Neural crest cell (in vitro differentiated cells): ENCODE data around the gene BST1. TPM values are rescaled to one million over a fixed set of nuclear protein-coding genes. Genes with fewer than 3 reads are reported as not detected.
A peak's percentile ranks its signal among the peaks of the same experiment; 100 is the strongest.

ENCODE experiments used
- DNase-seq: peaks from one replicate; pipeline ENCODE4 v3.0.0; 2021; ENCODE audit warnings: low read depth, mixed read lengths, low spot score
- H3K27ac Mint-ChIP-seq: one replicate; pipeline ENCODE4 v1.8.0; 2021; ENCODE audit warnings: mild to moderate bottlenecking, mixed read lengths; ENCODE audit not compliant: unreplicated experiment
- H3K27me3 Mint-ChIP-seq: 2 replicates; pipeline ENCODE4 v1.8.0; 2021; ENCODE audit warnings: low read depth, mild to moderate bottlenecking, mixed read lengths
- H3K36me3 Mint-ChIP-seq: 2 replicates; pipeline ENCODE4 v1.8.0; 2021; ENCODE audit warnings: low read depth, mild to moderate bottlenecking, mixed read lengths
- H3K4me1 Mint-ChIP-seq: 2 replicates; pipeline ENCODE4 v1.8.0; 2021; ENCODE audit warnings: mixed read lengths
- H3K4me3 Mint-ChIP-seq: one replicate; pipeline ENCODE4 v1.8.0; 2021; ENCODE audit warnings: mild to moderate bottlenecking, mixed read lengths
- H3K9me3 Mint-ChIP-seq: 2 replicates; pipeline ENCODE4 v1.8.0; 2021; ENCODE audit warnings: mixed read lengths
- long read RNA-seq: library from polyadenylated mRNA; unstranded; transcript quantifications from one replicate; pipeline ENCODE4 v2.0.0, GENCODE V29; 2020
- total RNA-seq: library from RNA; stranded (reverse); gene quantifications from 2 replicates; pipeline ENCODE4 v1.2.1, GENCODE V29; 2021
- TF ChIP-seq, protein P1 (sequence below): fragments of 200-600 bp; sonication (generic); conservative IDR thresholded peaks from 2 replicates; pipeline ENCODE4 v1.5.0; 2021; ENCODE audit warnings: antibody characterized with exemption, mild to moderate bottlenecking

The BST1 gene, protein sequence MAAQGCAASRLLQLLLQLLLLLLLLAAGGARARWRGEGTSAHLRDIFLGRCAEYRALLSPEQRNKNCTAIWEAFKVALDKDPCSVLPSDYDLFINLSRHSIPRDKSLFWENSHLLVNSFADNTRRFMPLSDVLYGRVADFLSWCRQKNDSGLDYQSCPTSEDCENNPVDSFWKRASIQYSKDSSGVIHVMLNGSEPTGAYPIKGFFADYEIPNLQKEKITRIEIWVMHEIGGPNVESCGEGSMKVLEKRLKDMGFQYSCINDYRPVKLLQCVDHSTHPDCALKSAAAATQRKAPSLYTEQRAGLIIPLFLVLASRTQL
- total RNA-seq, result 0.75 and 1.1 TPM in 2 replicates
- long read RNA-seq, partial matches to known transcripts, result 0 of 5 reads
- long read RNA-seq, other reads (novel, unspliced or antisense), result 5 of 5 reads

DNA sequence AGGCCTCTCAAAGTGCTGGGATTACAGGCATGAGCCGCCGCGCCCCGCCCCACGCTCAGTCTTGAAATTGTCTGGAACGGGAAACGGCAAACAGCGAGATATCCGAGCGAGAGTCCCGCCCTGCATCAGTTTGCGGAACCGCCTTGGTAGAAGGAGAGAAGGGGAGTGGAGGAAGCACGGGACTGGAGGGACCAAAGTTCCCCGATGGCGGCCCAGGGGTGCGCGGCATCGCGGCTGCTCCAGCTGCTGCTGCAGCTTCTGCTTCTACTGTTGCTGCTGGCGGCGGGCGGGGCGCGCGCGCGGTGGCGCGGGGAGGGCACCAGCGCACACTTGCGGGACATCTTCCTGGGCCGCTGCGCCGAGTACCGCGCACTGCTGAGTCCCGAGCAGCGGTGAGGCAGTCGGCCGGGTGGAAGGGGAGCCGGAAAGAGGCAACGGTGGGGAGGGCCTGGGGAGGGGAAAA is at the start of gene BST1:
Gene BST1, plus strand, starts transcription at position 125 of the 463 bp plus-strand sequence. Its CDS starts 80 bp downstream, at position 205.
- TF ChIP-seq, protein P1, sequence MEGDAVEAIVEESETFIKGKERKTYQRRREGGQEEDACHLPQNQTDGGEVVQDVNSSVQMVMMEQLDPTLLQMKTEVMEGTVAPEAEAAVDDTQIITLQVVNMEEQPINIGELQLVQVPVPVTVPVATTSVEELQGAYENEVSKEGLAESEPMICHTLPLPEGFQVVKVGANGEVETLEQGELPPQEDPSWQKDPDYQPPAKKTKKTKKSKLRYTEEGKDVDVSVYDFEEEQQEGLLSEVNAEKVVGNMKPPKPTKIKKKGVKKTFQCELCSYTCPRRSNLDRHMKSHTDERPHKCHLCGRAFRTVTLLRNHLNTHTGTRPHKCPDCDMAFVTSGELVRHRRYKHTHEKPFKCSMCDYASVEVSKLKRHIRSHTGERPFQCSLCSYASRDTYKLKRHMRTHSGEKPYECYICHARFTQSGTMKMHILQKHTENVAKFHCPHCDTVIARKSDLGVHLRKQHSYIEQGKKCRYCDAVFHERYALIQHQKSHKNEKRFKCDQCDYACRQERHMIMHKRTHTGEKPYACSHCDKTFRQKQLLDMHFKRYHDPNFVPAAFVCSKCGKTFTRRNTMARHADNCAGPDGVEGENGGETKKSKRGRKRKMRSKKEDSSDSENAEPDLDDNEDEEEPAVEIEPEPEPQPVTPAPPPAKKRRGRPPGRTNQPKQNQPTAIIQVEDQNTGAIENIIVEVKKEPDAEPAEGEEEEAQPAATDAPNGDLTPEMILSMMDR, result no peak
- Mint-ChIP-seq H3K27ac (peak within 1 kb of the TSS; percentile 19), H3K4me3 (no peak within 1 kb of the TSS), H3K27me3 (no peaks in the 10 kb centered on the region), H3K4me1 (peaks cover 20% of the 10 kb centered on the region), H3K9me3 (peaks cover 11% of the 10 kb centered on the region), H3K36me3 (peaks cover 11% of the 10 kb centered on the region)
- no peak for DNase-seq

DNA sequence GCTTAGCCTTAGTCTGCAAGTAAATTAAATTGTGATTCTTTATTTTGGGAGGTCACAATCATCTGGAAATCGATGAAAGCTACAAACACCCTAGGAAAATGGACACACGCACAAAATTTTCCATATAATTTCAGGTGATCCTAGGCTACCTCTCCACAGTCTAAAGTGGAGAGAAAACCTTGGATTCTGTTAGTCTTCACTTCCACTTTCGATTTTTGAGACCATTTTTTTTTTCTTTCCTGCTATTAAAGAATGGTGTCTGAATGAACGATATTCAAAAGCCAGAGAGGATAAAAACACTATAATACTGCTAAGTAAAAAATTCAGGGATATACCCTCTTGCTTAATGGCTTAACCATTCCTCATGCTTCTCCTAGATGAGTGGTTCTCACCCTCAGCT is 49.4 kb upstream of the BST1 start:
- H3K27ac Mint-ChIP-seq, result peak overlapping the region; percentile 98
- DNase-seq, result no peak
- peaks cover 51% of the 10 kb centered on the region for H3K4me1 Mint-ChIP-seq
- TF ChIP-seq, protein P1, result no peak
- H3K9me3 Mint-ChIP-seq, result no peaks in the 10 kb centered on the region
- no peaks in the 10 kb centered on the region for H3K36me3 Mint-ChIP-seq
- H3K27me3 Mint-ChIP-seq, result no peaks in the 10 kb centered on the region
- peak overlapping the region; percentile 99 for H3K4me3 Mint-ChIP-seq

DNA sequence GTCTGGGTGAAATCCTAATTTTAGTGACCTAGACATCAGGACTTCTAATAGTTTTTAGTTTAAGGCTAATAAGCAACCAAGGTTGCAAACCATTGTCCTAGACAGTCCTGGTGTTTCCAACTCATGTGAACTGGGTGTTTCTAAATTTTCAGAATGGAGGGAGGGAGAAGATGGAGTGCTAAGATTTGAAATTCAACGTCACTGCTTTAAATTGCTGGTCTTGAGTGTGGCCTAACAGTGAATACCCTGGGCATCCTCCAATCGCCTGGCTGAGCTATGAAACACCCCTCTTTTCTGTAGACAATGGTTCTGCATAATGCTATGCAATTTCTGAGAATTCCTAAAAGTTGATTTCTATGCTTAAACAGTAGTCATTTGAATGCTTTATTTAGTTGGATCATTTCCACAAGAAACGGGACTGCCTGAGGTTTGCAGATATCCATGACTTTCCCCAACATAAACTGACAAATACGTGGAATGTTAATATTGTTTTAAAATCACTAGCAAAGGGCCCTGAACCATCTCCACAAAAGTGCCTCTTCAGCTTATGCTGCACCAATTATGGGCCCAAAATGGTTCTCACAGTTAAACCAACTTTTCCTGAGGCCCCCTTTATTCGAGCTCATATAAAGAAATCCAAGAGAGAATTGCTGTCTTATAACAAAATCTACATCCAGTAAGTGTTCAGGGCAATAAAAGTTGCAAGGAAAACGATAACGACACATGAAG is 48.8 kb upstream of the BST1 start:
- TF ChIP-seq, protein P1, result no peak
- H3K4me1 Mint-ChIP-seq, result peaks cover 48% of the 10 kb centered on the region
- no peaks in the 10 kb centered on the region for H3K27me3 Mint-ChIP-seq

DNA sequence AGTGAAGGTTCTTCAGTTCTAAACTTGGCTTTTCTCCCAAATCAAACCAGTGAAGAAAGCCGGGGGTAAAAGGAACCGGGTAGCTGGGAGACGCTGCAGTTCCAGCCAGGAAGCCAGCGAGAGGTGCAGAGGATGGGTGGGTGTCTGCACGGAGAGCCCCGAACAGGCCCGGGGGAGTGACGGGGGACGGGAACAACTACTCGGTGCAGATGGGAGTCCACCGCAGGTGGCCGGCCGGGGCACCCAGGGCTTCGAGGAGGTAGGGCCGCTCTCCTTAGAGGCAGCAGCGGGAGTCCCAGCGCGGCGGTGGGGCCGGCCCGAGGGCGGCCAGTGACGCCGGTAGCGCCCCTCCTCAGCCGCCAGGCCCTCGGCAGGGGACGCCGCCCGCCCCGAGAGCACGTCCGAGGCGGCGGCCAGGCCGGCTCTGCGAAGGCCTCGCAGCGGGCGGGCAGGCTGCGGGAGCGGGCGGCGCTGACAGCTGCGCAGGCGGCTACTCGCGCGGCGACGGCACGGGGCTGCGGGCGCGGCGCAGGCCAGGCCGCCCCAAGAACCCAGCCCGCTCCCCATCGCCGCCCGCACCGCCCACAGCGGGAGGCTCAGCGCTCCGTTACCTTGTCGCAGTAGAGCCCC is 48.2 kb upstream of the BST1 start:
- Mint-ChIP-seq H3K4me1 (peaks cover 47% of the 10 kb centered on the region), H3K9me3 (no peaks in the 10 kb centered on the region), H3K4me3 (peak overlapping the region; percentile 99), H3K27ac (peak overlapping the region; percentile 99), H3K27me3 (no peaks in the 10 kb centered on the region), H3K36me3 (no peaks in the 10 kb centered on the region)
- peak; percentile 40 for DNase-seq
- TF ChIP-seq, protein P1, result no peak

More for the DNA sequence above, 48.8 kb upstream of the BST1 start:
- Mint-ChIP-seq H3K9me3 (no peaks in the 10 kb centered on the region), H3K36me3 (no peaks in the 10 kb centered on the region), H3K4me3 (peak overlapping the region; percentile 99), H3K27ac (peak overlapping the region; percentile 98)
- DNase-seq, result peak; percentile 5

DNA sequence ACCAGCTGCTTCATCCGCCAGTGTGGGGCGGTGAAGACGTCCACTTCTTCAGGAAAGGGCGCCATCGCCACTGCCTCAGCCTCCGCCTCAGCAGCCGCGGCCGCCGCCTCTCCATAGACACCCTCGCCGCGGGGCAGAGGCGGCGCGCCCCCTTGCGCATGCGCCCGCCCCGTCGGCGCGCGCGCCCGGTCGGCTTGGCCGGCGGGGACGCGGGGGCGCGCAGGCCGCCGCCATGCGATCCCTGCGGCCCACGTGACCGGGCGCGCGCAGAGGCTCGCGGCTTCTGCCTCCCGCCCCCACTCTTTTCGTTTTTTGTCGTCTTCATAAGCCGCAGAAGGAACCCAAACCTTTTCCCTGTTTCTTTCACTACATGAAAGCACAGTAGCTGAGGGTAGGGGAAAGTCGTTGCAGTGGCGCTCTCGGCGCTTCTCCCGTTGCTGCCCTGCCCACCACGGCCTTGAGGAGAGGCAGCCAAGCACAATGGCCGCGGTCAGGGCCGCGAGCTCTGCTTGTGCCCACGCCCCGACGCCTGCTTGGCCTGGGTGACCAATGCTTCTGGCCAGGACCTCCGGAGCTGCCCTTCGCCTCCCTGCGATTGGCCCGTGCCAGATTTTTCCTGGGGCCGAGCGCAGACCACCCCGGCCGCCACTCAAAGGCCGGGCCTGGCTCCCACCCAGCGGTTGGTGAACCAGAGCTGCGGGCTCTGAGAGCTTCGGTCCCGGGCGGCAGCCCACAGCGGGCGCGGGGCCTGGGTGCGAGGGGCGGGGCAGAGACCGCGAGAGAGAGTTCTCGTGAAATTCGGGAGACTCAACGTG is 47.4 kb upstream of the BST1 start, which contains the start of gene FBXL5:
Gene FBXL5, minus strand, starts transcription at position 135 of the 815 bp plus-strand sequence. Its CDS starts 70 bp downstream, at position 65.
- TF ChIP-seq, protein P1, result no peak

More for the DNA sequence above, 47.4 kb upstream of the BST1 start, which contains the start of gene FBXL5:
- Mint-ChIP-seq H3K4me1 (peaks cover 41% of the 10 kb centered on the region), H3K4me3 (peak within 1 kb of the TSS; percentile 99), H3K9me3 (no peaks in the 10 kb centered on the region), H3K36me3 (no peaks in the 10 kb centered on the region), H3K27ac (peak within 1 kb of the TSS; percentile 100), H3K27me3 (no peaks in the 10 kb centered on the region)
- peak; percentile 69 for DNase-seq
